SK-N-SH (cell line): ENCODE data around the gene HPCA. TPM values are rescaled to one million over a fixed set of nuclear protein-coding genes. Genes with fewer than 3 reads are reported as not detected.

Experiments used
- CTCF ChIA-PET: fragments of 300-600, 350-600 bp; formaldehyde crosslinking; extraction: SDS; loops from one replicate; lab custom pipeline; 2021; lab: Yijun Ruan, JAX
- POLR2A ChIA-PET: fragments of 350-600 bp; sonication (Branson Sonifier 250); formaldehyde crosslinking; extraction: SDS; loops from one replicate; lab custom pipeline; 2020; ENCODE audit warnings: antibody characterized with exemption, inconsistent platforms; lab: Yijun Ruan, JAX
- DNase-seq: peaks from one replicate; pipeline ENCODE4 v3.0.0; 2012
- H2AFZ ChIP-seq: fragments of 200-600 bp; sonication (generic); 2 replicates; pipeline ENCODE4 v1.8.1; 2016; ENCODE audit warnings: antibody characterized with exemption, mild to moderate bottlenecking, low read depth
- H3F3A ChIP-seq: fragments of 200-600 bp; sonication (generic); replicated peaks from 2 replicates; pipeline ENCODE3; 2016; ENCODE audit warnings: antibody characterized with exemption, mild to moderate bottlenecking; ENCODE audit not compliant: insufficient read depth
- H3K27ac ChIP-seq, 2 experiments: fragments of 200-500 bp in 1 of 2; fragments of 200-600 bp in 1 of 2; sonication (Bioruptor generic) in 1 of 2; sonication (generic), shearing (Covaris generic) in 1 of 2; 2 replicates each; pipeline versions ENCODE4 v1.5.1 to v1.6.1; 2014 to 2016; ENCODE audit warnings: low read depth in 2 of 2, inconsistent platforms in 1 of 2, low read length in 1 of 2, mild to moderate bottlenecking in 1 of 2, mixed read lengths in 1 of 2
- H3K27me3 ChIP-seq: fragments of 200-600 bp; sonication (generic), shearing (Covaris generic); 2 replicates; pipeline ENCODE4 v1.6.1; 2016; ENCODE audit warnings: mixed run types; ENCODE audit not compliant: insufficient read depth
- H3K36me3 ChIP-seq, 2 experiments: fragments of 200-500 bp in 1 of 2; fragments of 200-600 bp in 1 of 2; sonication (Bioruptor generic) in 1 of 2; sonication (generic) in 1 of 2; replicated peaks in 1 of 2; 2 replicates each; pipeline versions ENCODE3 to v1.5.1; 2014 to 2016; ENCODE audit warnings: low read length in 1 of 2, mild to moderate bottlenecking in 1 of 2; ENCODE audit not compliant: insufficient read depth in 2 of 2, control insufficient read depth in 1 of 2
- H3K4me1 ChIP-seq, 2 experiments: fragments of 200-500 bp in 1 of 2; fragments of 200-600 bp in 1 of 2; sonication (Bioruptor generic) in 1 of 2; sonication (generic), shearing (Covaris generic) in 1 of 2; 2 replicates each; pipeline versions ENCODE4 v1.5.1 to v1.6.1; 2014 to 2016; ENCODE audit warnings: low read depth in 1 of 2, low read length in 1 of 2, mixed run types in 1 of 2; ENCODE audit not compliant: insufficient read depth in 2 of 2, control insufficient read depth in 1 of 2
- H3K4me2 ChIP-seq: fragments of 200-600 bp; sonication (generic), shearing (Covaris generic); 2 replicates; pipeline ENCODE4 v1.6.1; 2017; ENCODE audit warnings: mixed run types
- H3K4me3 ChIP-seq, 2 experiments: fragments of 200-500 bp in 1 of 2; fragments of 200-600 bp in 1 of 2; sonication (Bioruptor generic) in 1 of 2; sonication (generic), shearing (Covaris generic) in 1 of 2; 2 replicates each; pipeline versions ENCODE4 v1.5.1 to v1.8.1; 2014 to 2016; ENCODE audit warnings: low read depth in 2 of 2, inconsistent platforms in 1 of 2, low read length in 1 of 2, mild to moderate bottlenecking in 1 of 2, mixed read lengths in 1 of 2, moderate library complexity in 1 of 2
- H3K79me2 ChIP-seq: fragments of 200-600 bp; sonication (generic); 2 replicates; pipeline ENCODE4 v1.8.1; 2017; ENCODE audit warnings: mild to moderate bottlenecking; ENCODE audit not compliant: insufficient read depth
- H3K9ac ChIP-seq: fragments of 200-600 bp; sonication (generic); 2 replicates; pipeline ENCODE4 v1.6.1; 2017; ENCODE audit warnings: mixed run types
- H3K9me2 ChIP-seq: fragments of 200-600 bp; sonication (generic); 2 replicates; pipeline ENCODE4 v1.6.1; 2017; ENCODE audit warnings: mixed run types
- H3K9me3 ChIP-seq: fragments of 200-600 bp; sonication (generic); 2 replicates; pipeline ENCODE4 v1.6.1; 2017; ENCODE audit warnings: mixed run types, mild to moderate bottlenecking, moderate library complexity
- H4K20me1 ChIP-seq: fragments of 200-600 bp; sonication (generic); 2 replicates; pipeline ENCODE4 v1.6.1; 2017; ENCODE audit warnings: mild to moderate bottlenecking, mixed run types; ENCODE audit not compliant: insufficient read depth
- ELF1 ChIP-seq: IDR thresholded peaks from 2 replicates; pipeline ENCODE4 v1.4.0; 2012
- EZH2phosphoT487 ChIP-seq: fragments of 200-600 bp; sonication (generic); IDR thresholded peaks from 2 replicates; pipeline ENCODE4 v1.6.1; 2017; ENCODE audit warnings: low read depth, mixed run types, mild to moderate bottlenecking, antibody characterized with exemption, moderate library complexity, borderline replicate concordance
- FOSL2 ChIP-seq: IDR thresholded peaks from 2 replicates; pipeline ENCODE4 v1.4.0; 2012; ENCODE audit warnings: low read depth, mild to moderate bottlenecking, moderate library complexity, borderline replicate concordance
- FOXM1 ChIP-seq: IDR thresholded peaks from 2 replicates; pipeline ENCODE4 v1.4.0; 2012; ENCODE audit warnings: low read depth, mild to moderate bottlenecking
- GATA2 ChIP-seq: sonication (generic); formaldehyde crosslinking; IDR thresholded peaks from 2 replicates; pipeline ENCODE4 v1.5.0; 2020; ENCODE audit warnings: mild to moderate bottlenecking, missing genetic modification reagents
- MEF2A ChIP-seq: IDR thresholded peaks from 2 replicates; pipeline ENCODE4 v1.4.0; 2012; ENCODE audit warnings: low read depth, borderline replicate concordance
- RAD21 ChIP-seq: IDR thresholded peaks from 2 replicates; pipeline ENCODE4 v1.6.1; 2012; ENCODE audit warnings: mild to moderate bottlenecking, low read length
- RCOR1 ChIP-seq: fragments of 150-350 bp; IDR thresholded peaks from 2 replicates; pipeline ENCODE4 v1.6.1; 2017; ENCODE audit warnings: antibody characterized with exemption, low read length
- SIN3A ChIP-seq: IDR thresholded peaks from 2 replicates; pipeline ENCODE4 v1.6.1; 2012; ENCODE audit warnings: low read depth, mild to moderate bottlenecking, low read length, moderate library complexity, borderline replicate concordance
- TAF1 ChIP-seq: IDR thresholded peaks from 2 replicates; pipeline ENCODE4 v1.6.1; 2012; ENCODE audit warnings: low read depth, mild to moderate bottlenecking, low read length, moderate library complexity, borderline replicate concordance
- TCF12 ChIP-seq: IDR thresholded peaks from 2 replicates; pipeline ENCODE4 v1.4.0; 2012
- TEAD4 ChIP-seq: IDR thresholded peaks from 2 replicates; pipeline ENCODE4 v1.4.0; 2012; ENCODE audit warnings: mild to moderate bottlenecking, borderline replicate concordance; ENCODE audit not compliant: insufficient read depth
- YY1 ChIP-seq: IDR thresholded peaks from 2 replicates; pipeline ENCODE4 v1.4.0; 2012; ENCODE audit warnings: low read depth, mild to moderate bottlenecking
- WGBS: methylation state at CpG from one replicate; pipeline ENCODE4 v1.1.6; 2017; ENCODE audit warnings: low lambda C conversion rate; 5-methylcytosine and 5-hydroxymethylcytosine counted together
- polyA plus RNA-seq, 3 experiments: library from polyadenylated mRNA; depleted of rRNA; stranded (reverse); fragments of >200 nt; gene quantifications; 2 replicates each; pipeline ENCODE4 v1.2.3, GENCODE V29; 2012
- TF ChIP-seq, protein P1 (sequence below): fragments of 150-350 bp; IDR thresholded peaks from 2 replicates; pipeline ENCODE4 v1.6.1; 2016; ENCODE audit warnings: mild to moderate bottlenecking, low read depth, low read length
- TF ChIP-seq, protein P2 (sequence below): IDR thresholded peaks from 2 replicates; pipeline ENCODE4 v1.6.1; 2012; ENCODE audit warnings: mild to moderate bottlenecking, low read depth, low read length, moderate library complexity
- TF ChIP-seq, protein P3 (sequence below): IDR thresholded peaks from 2 replicates; pipeline ENCODE4 v1.4.0; 2012; ENCODE audit warnings: low read depth, borderline replicate concordance

Gene HPCA
- polyA plus RNA-seq, 1 of the 3 experiments (the other 2 are of a cell fraction) = not detected

DNA sequence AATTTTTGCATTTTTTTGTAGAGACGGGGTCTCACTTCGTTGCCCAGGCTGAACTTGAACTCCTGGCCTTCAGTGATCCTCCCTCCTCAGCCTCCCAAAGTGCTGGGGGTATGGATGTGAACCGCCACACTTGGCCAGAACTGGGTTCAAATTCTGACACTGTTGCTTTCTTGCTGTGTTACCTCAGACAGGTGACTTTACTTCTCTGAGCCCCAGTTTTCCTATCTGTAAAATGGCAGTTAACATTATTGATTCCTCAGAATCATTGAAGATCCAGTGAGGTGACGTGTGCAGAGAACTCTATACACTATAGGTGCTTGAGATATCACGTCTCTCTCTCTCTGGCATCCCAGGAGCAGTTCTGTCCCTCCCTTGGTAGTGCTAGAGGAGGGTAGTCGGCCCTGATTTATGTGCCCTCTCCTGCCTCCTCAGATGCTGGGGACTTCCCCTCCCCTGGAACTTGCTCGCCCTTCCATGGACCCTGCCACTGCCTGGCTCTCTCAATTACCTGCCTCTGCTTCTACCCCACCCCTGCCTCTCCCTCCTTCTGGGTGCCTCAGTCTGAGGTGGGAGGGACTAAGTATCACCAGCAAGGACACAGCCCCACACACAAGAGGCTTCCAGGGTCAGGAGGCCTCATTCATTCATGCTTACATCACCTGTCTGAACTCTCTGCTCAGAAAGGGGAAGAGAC is 2.8 kb upstream of the HPCA start:
- no peak for DNase-seq
- no peaks in the 10 kb centered on the region for H3K9me2 ChIP-seq
- no peaks in the 10 kb centered on the region for H3F3A ChIP-seq
- no peak overlapping the region for H3K9ac ChIP-seq
- H3K36me3 ChIP-seq = no peaks in the 10 kb centered on the region
- no peak overlapping the region for H3K4me2 ChIP-seq
- peaks cover 0 to 4% of the 10 kb centered on the region in 2 experiments; a peak in 1 of 4 replicates for H3K4me1 ChIP-seq
- no peak for TF ChIP-seq SIN3A
- no peak for TF ChIP-seq EZH2phosphoT487
- no peak for TF ChIP-seq TEAD4
- TF ChIP-seq RCOR1 = no peak
- no peak for TF ChIP-seq TCF12
- TF ChIP-seq GATA2 = no peak
- TF ChIP-seq, protein P1, sequence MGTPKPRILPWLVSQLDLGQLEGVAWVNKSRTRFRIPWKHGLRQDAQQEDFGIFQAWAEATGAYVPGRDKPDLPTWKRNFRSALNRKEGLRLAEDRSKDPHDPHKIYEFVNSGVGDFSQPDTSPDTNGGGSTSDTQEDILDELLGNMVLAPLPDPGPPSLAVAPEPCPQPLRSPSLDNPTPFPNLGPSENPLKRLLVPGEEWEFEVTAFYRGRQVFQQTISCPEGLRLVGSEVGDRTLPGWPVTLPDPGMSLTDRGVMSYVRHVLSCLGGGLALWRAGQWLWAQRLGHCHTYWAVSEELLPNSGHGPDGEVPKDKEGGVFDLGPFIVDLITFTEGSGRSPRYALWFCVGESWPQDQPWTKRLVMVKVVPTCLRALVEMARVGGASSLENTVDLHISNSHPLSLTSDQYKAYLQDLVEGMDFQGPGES = no peak
- no peak for TF ChIP-seq YY1
- no peak for TF ChIP-seq TAF1
- TF ChIP-seq FOXM1 = no peak
- no peak for TF ChIP-seq ELF1
- TF ChIP-seq MEF2A = no peak
- TF ChIP-seq, protein P2, sequence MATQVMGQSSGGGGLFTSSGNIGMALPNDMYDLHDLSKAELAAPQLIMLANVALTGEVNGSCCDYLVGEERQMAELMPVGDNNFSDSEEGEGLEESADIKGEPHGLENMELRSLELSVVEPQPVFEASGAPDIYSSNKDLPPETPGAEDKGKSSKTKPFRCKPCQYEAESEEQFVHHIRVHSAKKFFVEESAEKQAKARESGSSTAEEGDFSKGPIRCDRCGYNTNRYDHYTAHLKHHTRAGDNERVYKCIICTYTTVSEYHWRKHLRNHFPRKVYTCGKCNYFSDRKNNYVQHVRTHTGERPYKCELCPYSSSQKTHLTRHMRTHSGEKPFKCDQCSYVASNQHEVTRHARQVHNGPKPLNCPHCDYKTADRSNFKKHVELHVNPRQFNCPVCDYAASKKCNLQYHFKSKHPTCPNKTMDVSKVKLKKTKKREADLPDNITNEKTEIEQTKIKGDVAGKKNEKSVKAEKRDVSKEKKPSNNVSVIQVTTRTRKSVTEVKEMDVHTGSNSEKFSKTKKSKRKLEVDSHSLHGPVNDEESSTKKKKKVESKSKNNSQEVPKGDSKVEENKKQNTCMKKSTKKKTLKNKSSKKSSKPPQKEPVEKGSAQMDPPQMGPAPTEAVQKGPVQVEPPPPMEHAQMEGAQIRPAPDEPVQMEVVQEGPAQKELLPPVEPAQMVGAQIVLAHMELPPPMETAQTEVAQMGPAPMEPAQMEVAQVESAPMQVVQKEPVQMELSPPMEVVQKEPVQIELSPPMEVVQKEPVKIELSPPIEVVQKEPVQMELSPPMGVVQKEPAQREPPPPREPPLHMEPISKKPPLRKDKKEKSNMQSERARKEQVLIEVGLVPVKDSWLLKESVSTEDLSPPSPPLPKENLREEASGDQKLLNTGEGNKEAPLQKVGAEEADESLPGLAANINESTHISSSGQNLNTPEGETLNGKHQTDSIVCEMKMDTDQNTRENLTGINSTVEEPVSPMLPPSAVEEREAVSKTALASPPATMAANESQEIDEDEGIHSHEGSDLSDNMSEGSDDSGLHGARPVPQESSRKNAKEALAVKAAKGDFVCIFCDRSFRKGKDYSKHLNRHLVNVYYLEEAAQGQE = no peak
- TF ChIP-seq RAD21 = no peak
- TF ChIP-seq, protein P3, sequence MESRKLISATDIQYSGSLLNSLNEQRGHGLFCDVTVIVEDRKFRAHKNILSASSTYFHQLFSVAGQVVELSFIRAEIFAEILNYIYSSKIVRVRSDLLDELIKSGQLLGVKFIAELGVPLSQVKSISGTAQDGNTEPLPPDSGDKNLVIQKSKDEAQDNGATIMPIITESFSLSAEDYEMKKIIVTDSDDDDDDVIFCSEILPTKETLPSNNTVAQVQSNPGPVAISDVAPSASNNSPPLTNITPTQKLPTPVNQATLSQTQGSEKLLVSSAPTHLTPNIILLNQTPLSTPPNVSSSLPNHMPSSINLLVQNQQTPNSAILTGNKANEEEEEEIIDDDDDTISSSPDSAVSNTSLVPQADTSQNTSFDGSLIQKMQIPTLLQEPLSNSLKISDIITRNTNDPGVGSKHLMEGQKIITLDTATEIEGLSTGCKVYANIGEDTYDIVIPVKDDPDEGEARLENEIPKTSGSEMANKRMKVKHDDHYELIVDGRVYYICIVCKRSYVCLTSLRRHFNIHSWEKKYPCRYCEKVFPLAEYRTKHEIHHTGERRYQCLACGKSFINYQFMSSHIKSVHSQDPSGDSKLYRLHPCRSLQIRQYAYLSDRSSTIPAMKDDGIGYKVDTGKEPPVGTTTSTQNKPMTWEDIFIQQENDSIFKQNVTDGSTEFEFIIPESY = no peak
- TF ChIP-seq FOSL2 = no peak
- POLR2A ChIA-PET = no interaction called here
- no peaks in the 10 kb centered on the region for H3K79me2 ChIP-seq
- H3K27me3 ChIP-seq = no peaks in the 10 kb centered on the region; the same call in 1 of the 2 replicates
- CTCF ChIA-PET = interaction anchor here (2.9 to 9.0 kb wide), 3 partner anchors 7 to 12 kb away, joined by 13 to 46 read pairs (median 37); partner anchors contain the start of gene FNDC5
- no peak overlapping the region for H3K4me3 ChIP-seq
- 66% methylated on average over 7 of the region's 7 CpGs for WGBS
- H3K9me3 ChIP-seq = no peaks in the 10 kb centered on the region
- no peak overlapping the region for H2AFZ ChIP-seq
- no peak overlapping the region for H3K27ac ChIP-seq
- H4K20me1 ChIP-seq = 0 out of 2 replicates have a peak, but pooled peaks cover 4% of the 10 kb centered on the region
